Measurements from ENCODE around the gene SCMH1. TPM values are rescaled to one million over a fixed set of nuclear protein-coding genes. Genes with fewer than 3 reads are reported as not detected.

SCMH1 gene
- total and polyA plus RNA-seq, 12 donors, result 29.3 to 62.5 (median 42.2) TPM

- TF ChIP-seq CTCF (IDR thresholded peaks at IDR 0.05) (no peak), POLR2A (IDR thresholded peaks at IDR 0.05) (no peak)
- H3K9me3 ChIP-seq (replicated peaks in 1 of 3), result no peaks in the 10 kb centered on the region
- H3K4me3 ChIP-seq, result no peak overlapping the region
- H3K27ac ChIP-seq, result no peak overlapping the region
- no peak for DNase-seq
- H3K27me3 ChIP-seq, result no peaks in the 10 kb centered on the region
- intact Hi-C loops (cut with DNase I), result loop anchor here in 1 of 2 donors (5.0 kb wide), 1 partner anchor 156 kb away; no protein-coding TSS in a partner anchor
- H3K4me1 ChIP-seq (replicated peaks in 1 of 2), result peaks cover 4 to 7% of the 10 kb centered on the region in 2 donors
- no peaks in the 10 kb centered on the region for H3K36me3 ChIP-seq (replicated peaks in 1 of 2)
- WGBS, 4 donors, result 84 to 94% (median 89%) methylated on average over 7 to 9 of the region's 9 CpGs
Observed at GRCh38 chr1:41275831-41276230, 33.7 kb upstream of the SCMH1 start.

DNA sequence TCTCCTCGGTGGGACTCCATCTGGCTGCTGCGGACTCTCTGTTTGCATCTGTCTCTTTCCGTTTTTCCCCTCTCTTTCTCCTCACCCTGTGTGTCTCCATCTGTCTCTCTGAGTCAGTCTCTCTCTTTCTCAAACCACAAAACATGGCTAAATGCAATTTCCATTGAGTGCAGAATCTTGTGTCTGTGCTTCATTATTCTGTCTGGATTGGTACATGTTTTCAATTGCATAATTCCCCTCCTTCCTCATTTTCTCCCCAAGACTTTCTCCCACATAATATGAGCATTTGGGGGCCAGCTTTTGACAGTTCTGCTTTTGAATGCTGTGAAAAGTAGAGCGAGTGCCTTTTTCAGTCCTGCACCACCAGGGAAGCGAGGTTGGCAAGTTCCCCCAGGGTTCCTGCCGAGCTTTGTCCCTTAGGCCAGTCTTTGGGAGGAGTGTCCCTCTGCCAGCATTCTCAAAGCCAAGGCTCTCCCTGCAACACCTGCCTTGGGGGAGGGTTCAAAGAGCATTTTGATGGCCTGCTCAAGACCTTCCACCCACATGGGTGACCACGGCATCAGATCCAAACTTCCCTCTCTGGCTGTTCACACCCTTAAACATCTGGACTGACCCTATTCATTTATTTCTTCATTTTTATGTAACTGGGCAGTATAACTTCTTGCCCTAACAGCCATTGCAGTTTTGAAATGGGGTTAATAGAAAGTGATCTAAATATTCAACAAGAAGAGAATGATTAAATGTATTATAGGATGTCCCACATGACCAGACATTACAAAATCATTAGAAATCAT is 32.8 kb upstream of the SCMH1 start:
- Histone ChIP-seq H3K9me3 (replicated peaks in 1 of 3) (no peaks in the 10 kb centered on the region), H3K27ac (no peak overlapping the region), H3K27me3 (no peaks in the 10 kb centered on the region), H3K4me3 (no peak overlapping the region), H3K36me3 (replicated peaks in 1 of 2) (no peaks in the 10 kb centered on the region), H3K4me1 (replicated peaks in 1 of 2) (peaks cover 4 to 7% of the 10 kb centered on the region in 2 donors)
- TF ChIP-seq POLR2A (IDR thresholded peaks at IDR 0.05), result no peak
- TF ChIP-seq CTCF (IDR thresholded peaks at IDR 0.05), result no peak
- 64 to 78% (median 71%) methylated on average over 6 to 7 of the region's 7 CpGs for WGBS, 4 donors
- peak in 2 of 7 donors; percentile 10 to 23 for DNase-seq
- intact Hi-C loops (cut with DNase I), result loop anchor here in 1 of 2 donors (5.0 kb wide), 1 partner anchor 157 kb away; no protein-coding TSS in a partner anchor

GRCh38 chr1:41272601-41273000 is 30.5 kb upstream of the SCMH1 start:
- intact Hi-C loops (cut with DNase I), result no loop called here
- Histone ChIP-seq H3K27me3 (no peaks in the 10 kb centered on the region), H3K4me1 (replicated peaks in 1 of 2) (peaks cover 2 to 7% of the 10 kb centered on the region in 2 donors), H3K27ac (no peak overlapping the region), H3K36me3 (replicated peaks in 1 of 2) (no peaks in the 10 kb centered on the region), H3K4me3 (no peak overlapping the region), H3K9me3 (replicated peaks in 1 of 3) (no peaks in the 10 kb centered on the region)
- no peak for DNase-seq
- 77 to 91% (median 85%) methylated on average over 8 of the region's 8 CpGs for WGBS, 4 donors
- TF ChIP-seq POLR2A (IDR thresholded peaks at IDR 0.05), result no peak
- TF ChIP-seq CTCF (IDR thresholded peaks at IDR 0.05), result no peak

DNA sequence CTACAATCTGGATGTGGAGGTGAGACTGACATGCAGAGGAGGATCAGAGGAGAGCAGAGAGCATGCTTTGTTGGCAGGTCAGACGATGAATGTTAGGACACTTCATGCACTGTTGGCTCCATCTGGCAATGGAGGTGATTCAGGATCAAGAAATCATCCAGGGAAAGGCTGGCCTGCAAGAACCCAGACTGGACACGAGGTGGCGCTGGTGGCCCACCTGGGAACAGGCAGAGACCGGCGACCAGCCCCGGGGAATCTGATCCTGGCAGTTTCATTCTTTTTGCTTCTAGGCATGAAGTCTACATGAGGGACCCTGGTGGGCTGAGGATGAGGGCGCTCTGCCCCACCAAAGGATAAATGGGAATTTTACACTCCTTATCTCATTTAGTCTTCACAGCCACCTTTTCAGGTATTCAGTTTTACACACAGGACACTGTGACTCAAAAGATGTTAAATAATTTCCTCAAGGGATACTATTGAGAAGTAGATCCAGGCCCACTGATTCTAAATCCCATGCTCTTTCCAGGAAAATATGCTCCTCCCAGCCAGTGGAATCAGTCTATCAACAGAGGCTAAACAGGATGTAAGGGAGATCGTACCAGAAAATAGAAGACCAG is 26.2 kb upstream of the SCMH1 start:
- peak; percentile 75 to 92 (median 85) for DNase-seq
- TF ChIP-seq POLR2A (IDR thresholded peaks at IDR 0.05) (no peak), CTCF (IDR thresholded peaks at IDR 0.05) (peak; percentile 96 to 99 (median 98))
- no peak overlapping the region for H3K4me3 ChIP-seq
- WGBS, 4 donors, result 9 to 14% (median 12%) methylated on average over 8 of the region's 8 CpGs
- H3K9me3 ChIP-seq (replicated peaks in 1 of 3), result no peaks in the 10 kb centered on the region
- H3K27ac ChIP-seq, result no peak overlapping the region
- peaks cover 0 to 4% of the 10 kb centered on the region in 2 donors for H3K4me1 ChIP-seq (replicated peaks in 1 of 2)
- intact Hi-C loops (cut with DNase I), result loop anchor here in 1 of 2 donors (5.0 kb wide), 1 partner anchor 149 kb away; no protein-coding TSS in a partner anchor
- no peaks in the 10 kb centered on the region for H3K27me3 ChIP-seq
- H3K36me3 ChIP-seq (replicated peaks in 1 of 2), result no peaks in the 10 kb centered on the region
